ENCODE measurements around the gene CAMTA1. TPM values are rescaled to one million over a fixed set of nuclear protein-coding genes. Genes with fewer than 3 reads are reported as not detected.

The CAMTA1 gene
- total RNA-seq, 1 donor from 2014 or later: 77.6 TPM

DNA sequence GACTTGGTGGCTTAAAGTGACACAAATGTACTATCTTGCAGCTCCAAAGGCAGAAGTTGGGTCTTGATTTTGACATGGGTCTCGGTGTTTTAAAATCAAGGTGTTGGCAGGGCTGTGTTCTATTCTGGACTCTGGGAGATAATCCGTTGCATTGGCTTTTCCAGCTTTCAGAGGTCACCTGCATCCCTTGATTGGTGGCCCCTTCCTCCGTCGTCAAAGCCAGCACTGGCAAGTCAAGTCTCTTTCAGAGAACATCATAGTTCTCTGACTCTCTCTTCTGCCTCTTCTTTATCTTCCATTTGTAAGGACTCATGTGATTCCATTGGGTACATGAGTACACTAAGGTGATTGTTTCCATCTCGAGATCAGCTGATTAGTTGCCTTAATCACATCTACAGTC is 172.1 kb downstream of the CAMTA1 start:
- Histone ChIP-seq H3K36me3 (ENCODE audit: insufficient read depth, low read length) (no peaks in the 10 kb centered on the region), H3K4me3 (ENCODE audit: insufficient read depth, low read depth, low read length) (no peak overlapping the region), H3K79me2 (ENCODE audit: insufficient read depth, low read length) (no peaks in the 10 kb centered on the region), H3K9ac (ENCODE audit: low read length) (no peak overlapping the region), H3K27ac (ENCODE audit: low read depth, low read length) (no peak overlapping the region), H3K4me2 (ENCODE audit: low read length) (no peak overlapping the region), H3K4me1 (ENCODE audit: insufficient read depth, low read length) (peaks cover 4% of the 10 kb centered on the region), H4K20me1 (ENCODE audit: insufficient read depth, low read length) (no peaks in the 10 kb centered on the region), H3K27me3 (ENCODE audit: insufficient read depth, low read length) (peaks cover 42% of the 10 kb centered on the region), H3K9me3 (ENCODE audit: insufficient read depth, low read depth, low read length) (peaks cover 2% of the 10 kb centered on the region), H2AFZ (ENCODE audit: low read depth, low read length) (no peak overlapping the region)
- no peak for DNase-seq (ENCODE audit: low read depth)
- H3K36me3 Mint-ChIP-seq (ENCODE audit: low read depth, unreplicated experiment): no peaks in the 10 kb centered on the region
- FAIRE-seq: no peak
- TF ChIP-seq, protein P1, sequence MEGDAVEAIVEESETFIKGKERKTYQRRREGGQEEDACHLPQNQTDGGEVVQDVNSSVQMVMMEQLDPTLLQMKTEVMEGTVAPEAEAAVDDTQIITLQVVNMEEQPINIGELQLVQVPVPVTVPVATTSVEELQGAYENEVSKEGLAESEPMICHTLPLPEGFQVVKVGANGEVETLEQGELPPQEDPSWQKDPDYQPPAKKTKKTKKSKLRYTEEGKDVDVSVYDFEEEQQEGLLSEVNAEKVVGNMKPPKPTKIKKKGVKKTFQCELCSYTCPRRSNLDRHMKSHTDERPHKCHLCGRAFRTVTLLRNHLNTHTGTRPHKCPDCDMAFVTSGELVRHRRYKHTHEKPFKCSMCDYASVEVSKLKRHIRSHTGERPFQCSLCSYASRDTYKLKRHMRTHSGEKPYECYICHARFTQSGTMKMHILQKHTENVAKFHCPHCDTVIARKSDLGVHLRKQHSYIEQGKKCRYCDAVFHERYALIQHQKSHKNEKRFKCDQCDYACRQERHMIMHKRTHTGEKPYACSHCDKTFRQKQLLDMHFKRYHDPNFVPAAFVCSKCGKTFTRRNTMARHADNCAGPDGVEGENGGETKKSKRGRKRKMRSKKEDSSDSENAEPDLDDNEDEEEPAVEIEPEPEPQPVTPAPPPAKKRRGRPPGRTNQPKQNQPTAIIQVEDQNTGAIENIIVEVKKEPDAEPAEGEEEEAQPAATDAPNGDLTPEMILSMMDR (IDR thresholded peaks at IDR 0.05; ENCODE audit: insufficient read depth, low read depth, low read length): no peak
- TF ChIP-seq EZH2 (IDR thresholded peaks at IDR 0.05; ENCODE audit: insufficient read depth, low read length): no peak
- peaks cover 42% of the 10 kb centered on the region for H3K27me3 Mint-ChIP-seq (ENCODE audit: low read depth, unreplicated experiment)
- H3K27ac Mint-ChIP-seq (ENCODE audit: unreplicated experiment): no peak overlapping the region
- H3K4me3 Mint-ChIP-seq (ENCODE audit: unreplicated experiment): no peak overlapping the region
- H3K4me1 Mint-ChIP-seq (ENCODE audit: low read depth, unreplicated experiment): no peaks in the 10 kb centered on the region
- H3K9me3 Mint-ChIP-seq (ENCODE audit: unreplicated experiment): no peaks in the 10 kb centered on the region

- no peaks in the 10 kb centered on the region for H3K79me2 ChIP-seq (ENCODE audit: insufficient read depth, low read length)
- no peaks in the 10 kb centered on the region for H4K20me1 ChIP-seq (ENCODE audit: insufficient read depth, low read length)
- peaks cover 2% of the 10 kb centered on the region for H3K9me3 ChIP-seq (ENCODE audit: insufficient read depth, low read depth, low read length)
- no peaks in the 10 kb centered on the region for H3K36me3 Mint-ChIP-seq (ENCODE audit: low read depth, unreplicated experiment)
- H3K36me3 ChIP-seq (ENCODE audit: insufficient read depth, low read length): no peaks in the 10 kb centered on the region
- FAIRE-seq (no peak), DNase-seq (ENCODE audit: low read depth) (no peak)
- H3K4me1 Mint-ChIP-seq (ENCODE audit: low read depth, unreplicated experiment): no peaks in the 10 kb centered on the region
- no peak overlapping the region for H3K9ac ChIP-seq (ENCODE audit: low read length)
- H2AFZ ChIP-seq (ENCODE audit: low read depth, low read length): no peak overlapping the region
- peaks cover 42% of the 10 kb centered on the region for H3K27me3 Mint-ChIP-seq (ENCODE audit: low read depth, unreplicated experiment)
- peaks cover 40% of the 10 kb centered on the region for H3K27me3 ChIP-seq (ENCODE audit: insufficient read depth, low read length)
- H3K4me3 ChIP-seq (ENCODE audit: insufficient read depth, low read depth, low read length): no peak overlapping the region
- no peak overlapping the region for H3K4me2 ChIP-seq (ENCODE audit: low read length)
- H3K27ac Mint-ChIP-seq (ENCODE audit: unreplicated experiment): no peak overlapping the region
- TF ChIP-seq, protein P1 (IDR thresholded peaks at IDR 0.05; ENCODE audit: insufficient read depth, low read depth, low read length): no peak
- no peak for TF ChIP-seq EZH2 (IDR thresholded peaks at IDR 0.05; ENCODE audit: insufficient read depth, low read length)
- no peak overlapping the region for H3K27ac ChIP-seq (ENCODE audit: low read depth, low read length)
- H3K9me3 Mint-ChIP-seq (ENCODE audit: unreplicated experiment): no peaks in the 10 kb centered on the region
- no peak overlapping the region for H3K4me3 Mint-ChIP-seq (ENCODE audit: unreplicated experiment)
- H3K4me1 ChIP-seq (ENCODE audit: insufficient read depth, low read length): peaks cover 4% of the 10 kb centered on the region
Observed at GRCh38 chr1:6958407-6959030, 173.3 kb downstream of the CAMTA1 start.

DNA sequence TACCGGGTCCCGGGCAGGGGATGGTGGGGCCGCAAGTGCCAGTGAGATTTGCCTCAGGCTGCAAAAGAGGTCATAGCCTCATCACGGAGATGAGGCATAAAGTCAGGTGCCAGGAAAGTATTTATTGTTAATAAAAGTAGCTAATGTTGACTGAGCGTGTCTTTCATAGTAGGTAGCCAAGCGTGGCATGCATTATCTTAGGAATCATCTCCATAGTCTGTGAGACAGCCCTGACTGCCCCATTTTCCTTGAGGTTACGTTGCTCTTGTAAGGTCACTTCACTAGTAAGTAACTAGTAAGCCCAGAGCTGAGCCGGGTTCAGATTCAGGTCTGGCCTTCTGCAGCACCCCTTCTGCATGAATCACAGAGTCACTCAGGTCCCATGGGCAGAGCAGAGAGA is 174.2 kb downstream of the CAMTA1 start:
- Histone ChIP-seq H3K4me2 (ENCODE audit: low read length) (no peak overlapping the region), H3K9me3 (ENCODE audit: insufficient read depth, low read depth, low read length) (peaks cover 2% of the 10 kb centered on the region), H3K27me3 (ENCODE audit: insufficient read depth, low read length) (peaks cover 37% of the 10 kb centered on the region), H3K4me1 (ENCODE audit: insufficient read depth, low read length) (peaks cover 4% of the 10 kb centered on the region), H4K20me1 (ENCODE audit: insufficient read depth, low read length) (no peaks in the 10 kb centered on the region), H3K36me3 (ENCODE audit: insufficient read depth, low read length) (no peaks in the 10 kb centered on the region), H3K9ac (ENCODE audit: low read length) (no peak overlapping the region), H2AFZ (ENCODE audit: low read depth, low read length) (no peak overlapping the region), H3K4me3 (ENCODE audit: insufficient read depth, low read depth, low read length) (no peak overlapping the region), H3K79me2 (ENCODE audit: insufficient read depth, low read length) (no peaks in the 10 kb centered on the region), H3K27ac (ENCODE audit: low read depth, low read length) (no peak overlapping the region)
- peaks cover 46% of the 10 kb centered on the region for H3K27me3 Mint-ChIP-seq (ENCODE audit: low read depth, unreplicated experiment)
- H3K4me1 Mint-ChIP-seq (ENCODE audit: low read depth, unreplicated experiment): no peaks in the 10 kb centered on the region
- TF ChIP-seq, protein P1 (IDR thresholded peaks at IDR 0.05; ENCODE audit: insufficient read depth, low read depth, low read length): no peak
- no peak for TF ChIP-seq EZH2 (IDR thresholded peaks at IDR 0.05; ENCODE audit: insufficient read depth, low read length)
- no peak overlapping the region for H3K4me3 Mint-ChIP-seq (ENCODE audit: unreplicated experiment)
- no peaks in the 10 kb centered on the region for H3K9me3 Mint-ChIP-seq (ENCODE audit: unreplicated experiment)
- FAIRE-seq (no peak), DNase-seq (ENCODE audit: low read depth) (no peak)
- no peak overlapping the region for H3K27ac Mint-ChIP-seq (ENCODE audit: unreplicated experiment)
- H3K36me3 Mint-ChIP-seq (ENCODE audit: low read depth, unreplicated experiment): no peaks in the 10 kb centered on the region

All from astrocyte (in vitro differentiated cells and primary cell).